HG03139 (cell line): ENCODE data around the gene IL1F10.
"Not testable (repeated sequence)": the region's sequence is repeated elsewhere in the genome, so short reads cannot be mapped to it uniquely, and the experiment has no call there.

ENCODE experiments used
- ATAC-seq: cut with Tn5 transposase; IDR thresholded peaks from one replicate; pipeline ENCODE4 v1.9.1; 2021; ENCODE audit not compliant: unreplicated experiment

IL1F10 gene

GRCh38 chr2:113080134-113080533 lies 12.4 kb downstream of the IL1F10 start:
- no peak for ATAC-seq

GRCh38 chr2:113081488-113082210 lies 13.9 kb downstream of the IL1F10 start:
- ATAC-seq: no peak

GRCh38 chr2:113083296-113083695 lies 15.5 kb downstream of the IL1F10 start:
- no peak for ATAC-seq

- ATAC-seq: no peak
Observed at GRCh38 chr2:113084249-113085000, 16.7 kb downstream of the IL1F10 start.

- no peak for ATAC-seq
Observed at GRCh38 chr2:113085542-113085941, 17.8 kb downstream of the IL1F10 start.

GRCh38 chr2:113088213-113088992 lies 20.6 kb downstream of the IL1F10 start:
- no peak for ATAC-seq

GRCh38 chr2:113089916-113090315 lies 22.1 kb downstream of the IL1F10 start:
- no peak for ATAC-seq

- ATAC-seq: no peak
Observed at GRCh38 chr2:113091231-113091896, 23.6 kb downstream of the IL1F10 start.

GRCh38 chr2:113092864-113093612 lies 25.3 kb downstream of the IL1F10 start:
- ATAC-seq: no peak

- ATAC-seq: no peak
Observed at GRCh38 chr2:113093613-113093977, 25.8 kb downstream of the IL1F10 start.

- not testable (repeated sequence) for ATAC-seq
Observed at GRCh38 chr2:113096306-113096705, 28.5 kb downstream of the IL1F10 start.

- not testable (repeated sequence) for ATAC-seq
Observed at GRCh38 chr2:113096842-113097618, 29.3 kb downstream of the IL1F10 start.

GRCh38 chr2:113098041-113098440 lies 30.3 kb downstream of the IL1F10 start:
- ATAC-seq: no peak

- ATAC-seq: no peak
Observed at GRCh38 chr2:113098532-113098931, 30.8 kb downstream of the IL1F10 start.

GRCh38 chr2:113102133-113102532 lies 34.4 kb downstream of the IL1F10 start:
- no peak for ATAC-seq

- ATAC-seq: no peak
Observed at GRCh38 chr2:113103277-113103676, 35.5 kb downstream of the IL1F10 start.

- no peak for ATAC-seq
Observed at GRCh38 chr2:113104054-113104611, 36.4 kb downstream of the IL1F10 start.

GRCh38 chr2:113105047-113105785 lies 37.4 kb downstream of the IL1F10 start:
- no peak for ATAC-seq

- no peak for ATAC-seq
Observed at GRCh38 chr2:113111121-113111520, 43.4 kb downstream of the IL1F10 start.
